ENCODE measurements around the gene CCDC85A. TPM values are rescaled to one million over a fixed set of nuclear protein-coding genes. Genes with fewer than 3 reads are reported as not detected.

The CCDC85A gene
- total RNA-seq, 2 experiments from 2014 or later: not detected

DNA sequence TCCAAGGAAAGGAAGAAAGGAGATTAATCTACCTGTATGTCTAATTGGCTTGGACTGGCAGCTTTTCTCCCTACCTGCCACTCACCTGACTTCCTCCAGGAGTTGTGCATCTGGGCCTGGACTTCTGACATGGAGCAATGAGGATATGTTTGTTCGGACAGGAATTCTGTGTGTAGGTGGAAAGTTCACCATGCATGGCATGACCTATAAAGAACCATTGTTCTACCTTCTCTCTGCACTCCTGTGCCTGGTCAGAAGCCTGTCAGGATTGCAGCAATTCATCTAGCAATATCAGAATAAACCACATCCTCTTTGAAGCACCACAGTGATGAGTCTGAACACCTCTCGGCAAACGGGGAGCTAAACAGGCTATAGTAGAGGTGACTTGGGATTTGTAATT, 20.8 kb downstream of the CCDC85A start:
- no peaks in the 10 kb centered on the region for H3K27me3 Mint-ChIP-seq
- no peak overlapping the region for H3K4me3 Mint-ChIP-seq
- H3K4me1 Mint-ChIP-seq: no peaks in the 10 kb centered on the region
- DNase-seq: no peak
- no peaks in the 10 kb centered on the region for H3K36me3 Mint-ChIP-seq
- POLR2A ChIA-PET: no interaction called here
- ATAC-seq (ENCODE audit: low read depth): no peak
- no peak overlapping the region for H3K27ac Mint-ChIP-seq
- H3K9me3 Mint-ChIP-seq: no peaks in the 10 kb centered on the region

DNA sequence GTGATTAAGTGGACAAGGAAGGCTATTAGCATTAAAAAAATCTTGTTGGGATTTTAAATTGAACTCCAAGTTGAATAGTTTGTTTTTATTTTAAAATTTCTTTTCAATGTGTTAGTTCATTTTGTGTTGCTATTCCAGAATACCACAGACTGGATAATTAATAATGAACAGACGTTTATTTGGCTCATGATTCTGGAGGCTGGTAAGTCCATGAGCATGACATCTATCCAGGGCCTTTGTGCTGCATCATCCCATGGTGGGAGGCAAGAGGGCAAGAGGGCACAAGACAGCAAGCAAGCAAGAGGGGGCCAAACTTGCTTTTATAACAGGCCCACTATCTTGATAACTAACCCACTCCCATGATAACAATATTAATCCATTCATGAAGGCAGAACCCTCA, 22.5 kb downstream of the CCDC85A start:
- no peaks in the 10 kb centered on the region for H3K27me3 Mint-ChIP-seq
- ATAC-seq (ENCODE audit: low read depth): no peak

DNA sequence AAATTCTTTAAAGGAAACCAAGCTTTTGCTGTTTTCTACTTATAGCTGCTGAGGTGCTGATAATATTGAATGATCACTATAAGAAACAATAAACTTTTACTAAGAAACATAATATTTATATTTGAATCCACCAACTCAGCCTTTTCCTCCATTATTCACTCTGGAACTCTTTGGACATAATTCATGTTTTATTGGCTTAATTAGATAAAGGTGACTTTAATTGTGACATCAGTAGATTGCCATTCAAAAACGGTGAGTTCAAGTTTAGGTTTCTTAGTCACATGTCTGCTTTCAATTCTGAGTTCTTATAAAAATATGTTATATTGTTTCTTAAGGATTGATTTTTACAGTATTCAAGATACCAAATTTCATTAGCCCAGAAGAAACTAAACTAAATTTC, 24.0 kb downstream of the CCDC85A start:
- POLR2A ChIA-PET: no interaction called here
- H3K9me3 Mint-ChIP-seq: no peaks in the 10 kb centered on the region
- H3K4me3 Mint-ChIP-seq: no peak overlapping the region
- H3K27ac Mint-ChIP-seq: no peak overlapping the region
- no peak for DNase-seq
- H3K36me3 Mint-ChIP-seq: no peaks in the 10 kb centered on the region
- ATAC-seq (ENCODE audit: low read depth): no peak
- H3K4me1 Mint-ChIP-seq: no peaks in the 10 kb centered on the region
- no peaks in the 10 kb centered on the region for H3K27me3 Mint-ChIP-seq

More for the DNA sequence above, 22.5 kb downstream of the CCDC85A start:
- Mint-ChIP-seq H3K27ac (no peak overlapping the region), H3K36me3 (no peaks in the 10 kb centered on the region), H3K4me1 (no peaks in the 10 kb centered on the region), H3K9me3 (no peaks in the 10 kb centered on the region), H3K4me3 (no peak overlapping the region)
- DNase-seq: no peak
- POLR2A ChIA-PET: no interaction called here

DNA sequence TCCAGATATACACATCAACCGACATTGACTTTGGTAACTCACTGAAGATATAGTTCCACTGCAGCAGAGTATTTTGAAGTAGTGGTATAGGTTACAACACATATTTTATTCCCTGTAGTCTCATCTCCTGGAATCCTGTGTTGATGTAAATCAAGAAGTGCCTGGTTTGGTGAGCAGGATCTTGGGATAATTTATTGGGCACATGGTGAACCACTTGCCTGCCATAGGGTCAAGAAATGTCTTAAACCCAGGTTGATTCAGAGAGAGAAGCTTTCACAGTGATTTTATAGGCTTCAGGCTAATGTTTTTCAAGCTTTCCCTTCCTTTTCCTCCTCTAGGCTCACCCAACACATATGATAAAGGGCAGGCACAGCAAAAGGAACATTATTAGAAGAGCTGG, 24.6 kb downstream of the CCDC85A start:
- H3K27ac Mint-ChIP-seq: no peak overlapping the region
- DNase-seq: no peak
- H3K4me3 Mint-ChIP-seq: no peak overlapping the region
- POLR2A ChIA-PET: no interaction called here
- H3K36me3 Mint-ChIP-seq: no peaks in the 10 kb centered on the region
- H3K9me3 Mint-ChIP-seq: no peaks in the 10 kb centered on the region
- no peaks in the 10 kb centered on the region for H3K27me3 Mint-ChIP-seq
- no peaks in the 10 kb centered on the region for H3K4me1 Mint-ChIP-seq
- ATAC-seq (ENCODE audit: low read depth): no peak

DNA sequence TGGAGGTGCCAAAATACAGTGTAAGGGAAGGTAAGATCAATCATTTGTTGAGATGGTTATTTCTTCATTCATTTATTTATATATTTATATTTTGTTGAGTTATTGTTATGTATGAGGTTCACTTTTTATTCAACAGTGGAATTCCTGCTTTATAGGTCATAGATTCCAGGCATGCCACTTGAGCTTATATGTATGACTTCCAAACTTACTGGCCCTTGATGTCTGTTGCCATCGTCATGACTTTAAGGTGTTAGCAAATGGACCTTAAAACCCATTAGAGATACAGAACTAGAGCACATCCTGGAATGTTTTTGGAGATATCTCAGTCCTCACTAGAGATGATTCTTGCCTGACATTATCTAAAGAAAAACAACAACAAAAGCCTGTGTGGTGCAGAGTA, 25.9 kb downstream of the CCDC85A start:
- H3K9me3 Mint-ChIP-seq: no peaks in the 10 kb centered on the region
- POLR2A ChIA-PET: no interaction called here
- no peak for ATAC-seq (ENCODE audit: low read depth)
- H3K27ac Mint-ChIP-seq: no peak overlapping the region
- DNase-seq: no peak
- no peak overlapping the region for H3K4me3 Mint-ChIP-seq
- no peaks in the 10 kb centered on the region for H3K27me3 Mint-ChIP-seq
- no peaks in the 10 kb centered on the region for H3K36me3 Mint-ChIP-seq
- no peaks in the 10 kb centered on the region for H3K4me1 Mint-ChIP-seq

DNA sequence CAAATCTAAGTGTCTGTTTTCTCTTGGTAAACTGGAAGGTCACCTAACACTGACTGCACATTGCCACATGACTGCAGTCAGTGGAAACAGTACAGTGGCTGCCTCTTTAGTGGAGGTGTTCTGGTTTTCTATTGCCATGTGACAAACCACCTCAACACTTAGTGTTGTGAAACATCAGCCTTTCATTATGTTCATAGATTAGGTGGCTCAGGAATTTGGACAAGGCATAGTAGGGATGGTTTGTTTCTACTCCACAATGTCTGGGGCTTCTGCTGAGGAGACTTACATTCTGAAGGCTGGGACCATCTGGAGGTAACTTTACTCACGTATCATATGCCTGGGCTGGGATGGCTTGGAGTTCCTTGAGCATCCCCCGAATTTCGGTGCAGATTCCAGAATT, 26.5 kb downstream of the CCDC85A start:
- DNase-seq (no peak), ATAC-seq (ENCODE audit: low read depth) (no peak)
- POLR2A ChIA-PET: no interaction called here
- Mint-ChIP-seq H3K27ac (no peak overlapping the region), H3K36me3 (no peaks in the 10 kb centered on the region), H3K27me3 (no peaks in the 10 kb centered on the region), H3K4me3 (no peak overlapping the region), H3K9me3 (no peaks in the 10 kb centered on the region), H3K4me1 (no peaks in the 10 kb centered on the region)

DNA sequence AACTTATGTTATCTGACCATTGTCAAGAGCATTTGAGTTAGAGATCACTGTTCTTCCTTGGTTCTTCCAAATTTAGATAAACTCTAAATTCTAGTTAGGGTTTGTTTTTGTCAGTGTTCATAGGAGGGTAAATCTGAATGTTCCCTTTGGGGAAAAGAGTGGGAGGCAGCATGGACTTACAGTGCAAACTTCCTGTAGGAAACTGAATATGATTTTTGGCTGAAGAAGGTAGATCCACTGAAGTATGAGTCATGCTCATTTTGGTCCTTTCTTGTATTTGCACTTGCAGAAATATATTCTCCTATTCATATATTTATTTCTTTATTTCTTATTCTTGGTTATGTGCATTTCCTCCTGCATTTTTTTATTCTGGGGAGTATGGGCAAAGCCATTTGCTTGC, 27.3 kb downstream of the CCDC85A start:
- no peak for DNase-seq
- Mint-ChIP-seq H3K27me3 (no peaks in the 10 kb centered on the region), H3K27ac (no peak overlapping the region), H3K9me3 (no peaks in the 10 kb centered on the region), H3K36me3 (no peaks in the 10 kb centered on the region), H3K4me3 (no peak overlapping the region), H3K4me1 (no peaks in the 10 kb centered on the region)
- no peak for ATAC-seq (ENCODE audit: low read depth)
- POLR2A ChIA-PET: no interaction called here

DNA sequence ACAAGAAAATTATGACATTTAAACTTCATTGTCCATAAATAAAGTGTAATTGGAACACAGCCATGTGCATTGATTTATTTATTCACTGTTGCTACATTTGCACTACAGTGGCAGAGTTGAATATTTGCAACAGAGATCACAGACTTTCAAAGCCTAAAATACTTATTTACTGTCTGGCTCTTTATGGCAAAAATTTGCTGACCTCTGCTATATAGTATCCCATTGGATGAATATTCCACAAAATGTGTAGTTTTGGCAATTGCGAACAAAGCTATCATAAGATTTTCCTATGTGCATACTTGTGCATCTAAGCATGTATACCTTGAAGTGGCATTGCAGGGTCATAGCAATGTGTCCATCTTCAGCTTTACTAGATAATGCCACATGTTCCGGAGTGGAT, 32.1 kb downstream of the CCDC85A start:
- H3K36me3 Mint-ChIP-seq: no peaks in the 10 kb centered on the region

DNA sequence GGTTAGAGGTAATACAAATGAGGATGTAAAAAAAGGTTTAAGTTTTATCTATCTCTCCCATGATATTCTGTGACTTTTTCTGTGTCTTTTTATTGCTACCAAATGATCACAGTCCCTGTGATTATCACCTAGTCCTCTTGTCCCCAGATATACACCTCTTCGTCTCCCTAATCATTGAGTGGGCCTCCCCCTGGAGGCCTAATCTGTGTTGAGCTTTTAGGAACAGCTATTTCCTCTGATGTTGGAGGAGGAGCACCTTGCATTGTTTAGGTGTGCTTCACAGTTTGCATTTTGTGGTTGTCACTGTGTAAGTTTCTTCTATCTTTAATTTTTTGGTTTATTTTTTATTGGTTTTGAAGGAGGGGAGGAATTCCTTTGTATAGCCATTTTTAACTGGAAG, 33.3 kb downstream of the CCDC85A start:
- POLR2A ChIA-PET: no interaction called here
- no peak overlapping the region for H3K4me3 Mint-ChIP-seq
- H3K36me3 Mint-ChIP-seq: no peaks in the 10 kb centered on the region
- H3K27me3 Mint-ChIP-seq: no peaks in the 10 kb centered on the region
- DNase-seq (no peak), ATAC-seq (ENCODE audit: low read depth) (no peak)
- no peak overlapping the region for H3K27ac Mint-ChIP-seq
- H3K4me1 Mint-ChIP-seq: no peaks in the 10 kb centered on the region
- no peaks in the 10 kb centered on the region for H3K9me3 Mint-ChIP-seq

More for the DNA sequence above, 32.1 kb downstream of the CCDC85A start:
- ATAC-seq (ENCODE audit: low read depth) (no peak), DNase-seq (no peak)
- H3K4me3 Mint-ChIP-seq: no peak overlapping the region
- no peaks in the 10 kb centered on the region for H3K9me3 Mint-ChIP-seq
- POLR2A ChIA-PET: no interaction called here
- no peaks in the 10 kb centered on the region for H3K4me1 Mint-ChIP-seq
- no peaks in the 10 kb centered on the region for H3K27me3 Mint-ChIP-seq
- H3K27ac Mint-ChIP-seq: no peak overlapping the region

DNA sequence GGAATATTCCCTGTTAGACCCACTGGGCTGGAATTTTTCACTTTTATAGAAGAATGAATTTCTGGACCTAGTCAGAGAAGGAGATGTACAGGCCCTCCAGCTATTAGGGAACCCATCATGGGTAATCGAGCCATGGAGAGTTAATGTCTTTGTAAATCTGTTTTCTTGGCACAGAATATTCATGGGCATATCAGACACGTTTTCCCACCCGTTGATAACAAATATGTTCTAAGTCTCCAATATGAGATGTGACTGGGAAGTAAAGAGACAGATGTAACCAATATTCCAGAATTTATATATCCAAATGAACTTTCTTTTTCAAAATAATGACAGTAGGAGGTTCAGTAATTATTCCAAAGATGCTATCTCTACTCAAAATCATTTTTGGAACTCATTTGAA, 38.7 kb downstream of the CCDC85A start:
- DNase-seq: no peak
- Mint-ChIP-seq H3K9me3 (no peaks in the 10 kb centered on the region), H3K36me3 (no peaks in the 10 kb centered on the region), H3K4me3 (no peak overlapping the region), H3K4me1 (no peaks in the 10 kb centered on the region), H3K27ac (no peak overlapping the region), H3K27me3 (no peaks in the 10 kb centered on the region)
- no peak for ATAC-seq (ENCODE audit: low read depth)
- POLR2A ChIA-PET: no interaction called here

DNA sequence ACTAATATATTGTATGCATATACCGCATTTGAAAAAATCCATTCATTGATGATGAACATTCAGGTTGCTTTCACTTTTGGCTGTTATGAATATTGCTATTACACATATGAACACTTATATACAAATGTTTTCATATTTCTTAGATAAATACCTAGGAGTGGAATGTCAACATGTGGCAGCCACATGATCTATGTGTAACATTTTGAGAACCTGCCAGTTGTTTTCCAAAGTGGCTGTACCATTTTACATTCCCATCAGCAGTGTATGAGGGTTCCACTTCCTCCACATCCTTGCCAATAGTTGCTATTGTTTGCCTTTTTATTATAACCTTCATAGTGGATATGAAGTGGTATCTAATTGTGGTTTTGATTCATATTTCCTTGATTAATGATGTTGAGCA, 40.5 kb downstream of the CCDC85A start:
- H3K36me3 Mint-ChIP-seq: no peaks in the 10 kb centered on the region
- no peaks in the 10 kb centered on the region for H3K27me3 Mint-ChIP-seq
- DNase-seq: no peak
- H3K27ac Mint-ChIP-seq: no peak overlapping the region
- no peaks in the 10 kb centered on the region for H3K9me3 Mint-ChIP-seq
- POLR2A ChIA-PET: no interaction called here
- no peak overlapping the region for H3K4me3 Mint-ChIP-seq
- no peak for ATAC-seq (ENCODE audit: low read depth)
- no peaks in the 10 kb centered on the region for H3K4me1 Mint-ChIP-seq

DNA sequence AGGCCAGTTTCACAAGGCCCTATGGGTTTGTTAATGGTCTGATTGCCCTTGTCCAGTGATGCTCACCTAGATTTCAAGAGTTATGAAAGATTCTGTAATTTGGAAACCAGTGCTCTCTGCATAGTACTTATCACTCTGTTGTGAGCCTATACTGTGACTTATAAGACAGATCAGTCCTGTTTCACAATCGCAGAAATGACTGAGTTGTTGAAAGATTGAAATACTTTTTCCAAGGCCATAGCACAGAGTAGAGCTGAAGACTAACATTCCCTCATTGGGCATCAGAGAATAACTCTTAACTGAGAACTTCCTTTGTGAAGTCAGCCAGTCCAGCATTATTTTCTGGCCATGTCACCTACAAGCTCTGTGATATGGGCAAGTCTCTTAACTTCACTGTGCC, 44.0 kb downstream of the CCDC85A start:
- Mint-ChIP-seq H3K27ac (no peak overlapping the region), H3K36me3 (no peaks in the 10 kb centered on the region), H3K27me3 (no peaks in the 10 kb centered on the region), H3K9me3 (no peaks in the 10 kb centered on the region), H3K4me3 (no peak overlapping the region), H3K4me1 (no peaks in the 10 kb centered on the region)
- POLR2A ChIA-PET: no interaction called here
- DNase-seq (no peak), ATAC-seq (ENCODE audit: low read depth) (no peak)

DNA sequence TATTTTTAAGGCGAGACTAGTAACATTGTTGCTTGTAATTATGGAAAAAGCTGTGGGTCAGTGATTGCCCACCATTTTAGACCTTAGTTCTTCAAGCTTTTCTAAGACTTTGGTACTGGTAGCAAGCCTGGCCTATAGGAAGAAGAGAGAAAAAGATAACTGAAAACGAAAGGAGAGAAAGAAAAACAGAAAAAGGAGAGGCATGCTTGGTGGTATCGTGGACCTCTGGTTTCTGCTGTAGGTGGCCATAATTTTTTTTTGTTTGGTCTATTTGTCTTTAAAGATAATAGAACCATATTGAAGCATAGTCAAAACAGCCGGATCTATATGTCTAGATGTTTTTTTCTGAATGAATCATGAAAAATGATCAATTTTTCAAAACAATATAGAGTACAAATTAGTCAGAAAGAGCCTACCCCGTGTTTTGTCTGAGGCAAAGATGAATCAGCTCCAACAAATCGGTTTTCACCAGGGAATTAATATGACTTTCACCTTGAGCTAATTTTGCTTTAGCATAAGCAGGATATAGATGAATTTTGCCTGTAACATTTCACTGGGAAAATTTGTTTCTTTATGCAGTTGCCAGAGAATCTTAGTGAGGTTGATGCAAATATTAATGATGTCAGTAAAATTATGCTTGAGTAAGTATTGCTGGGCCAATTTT, 45.7 kb downstream of the CCDC85A start:
- Mint-ChIP-seq H3K4me1 (no peaks in the 10 kb centered on the region), H3K27ac (no peak overlapping the region), H3K4me3 (no peak overlapping the region), H3K9me3 (no peaks in the 10 kb centered on the region), H3K27me3 (no peaks in the 10 kb centered on the region), H3K36me3 (no peaks in the 10 kb centered on the region)
- ATAC-seq (ENCODE audit: low read depth): no peak
- no peak for DNase-seq
- POLR2A ChIA-PET: no interaction called here

DNA sequence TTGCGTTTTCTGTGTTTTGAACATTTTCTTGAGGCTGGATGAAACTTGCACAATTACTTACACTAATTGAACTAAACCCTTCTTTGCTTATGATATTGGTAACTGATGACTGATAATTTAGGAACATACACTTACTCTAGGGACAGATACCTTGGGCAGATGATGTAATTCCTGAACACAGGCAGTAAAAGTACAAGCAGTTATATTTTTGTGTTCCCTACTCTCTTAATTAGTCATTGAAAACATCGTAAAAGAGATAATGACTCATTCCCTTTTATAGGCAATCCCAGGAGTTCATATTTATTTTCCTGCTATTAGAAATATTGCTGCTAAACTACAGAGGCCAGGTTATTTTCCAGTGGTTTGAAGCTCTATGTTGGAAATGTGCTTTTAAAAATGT, 46.4 kb downstream of the CCDC85A start:
- no peak for ATAC-seq (ENCODE audit: low read depth)
- H3K27ac Mint-ChIP-seq: no peak overlapping the region
- no peaks in the 10 kb centered on the region for H3K27me3 Mint-ChIP-seq

DNA sequence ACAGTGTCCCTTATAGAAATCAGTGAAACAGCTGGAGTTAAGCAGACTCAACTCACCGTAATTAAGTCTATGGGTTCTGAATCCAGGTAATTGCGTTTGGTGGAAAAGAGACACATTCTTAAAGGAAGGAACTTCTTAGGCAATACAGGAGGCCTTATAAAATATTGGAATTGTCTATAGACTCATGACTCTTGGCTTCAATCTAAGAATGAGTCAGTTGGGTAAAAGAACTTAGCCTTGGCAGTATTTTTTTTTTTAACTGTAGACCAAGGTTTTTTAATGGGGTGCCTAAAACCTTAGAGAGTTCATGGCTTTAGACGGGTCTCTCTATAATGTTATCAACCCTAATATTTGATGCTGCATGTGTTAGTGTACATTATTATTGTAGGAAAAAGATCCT, 47.6 kb downstream of the CCDC85A start:
- H3K4me3 Mint-ChIP-seq: no peak overlapping the region
- no peak overlapping the region for H3K27ac Mint-ChIP-seq
- ATAC-seq (ENCODE audit: low read depth) (no peak), DNase-seq (no peak)
- no peaks in the 10 kb centered on the region for H3K4me1 Mint-ChIP-seq
- no peaks in the 10 kb centered on the region for H3K27me3 Mint-ChIP-seq
- H3K36me3 Mint-ChIP-seq: no peaks in the 10 kb centered on the region
- peaks cover 2% of the 10 kb centered on the region for H3K9me3 Mint-ChIP-seq
- POLR2A ChIA-PET: no interaction called here

More for the DNA sequence above, 46.4 kb downstream of the CCDC85A start:
- Mint-ChIP-seq H3K9me3 (no peaks in the 10 kb centered on the region), H3K4me1 (no peaks in the 10 kb centered on the region), H3K36me3 (no peaks in the 10 kb centered on the region), H3K4me3 (no peak overlapping the region)
- POLR2A ChIA-PET: no interaction called here
- no peak for DNase-seq

Measured in activated naive CD8-positive, alpha-beta T cell treated with anti-CD3 and anti-CD28 coated beads, Interleukin-2, amount 10 ng/mL, durations not matched to agents 7 days and 5 days (primary cell).